Upper lobe of right lung (tissue), 1 donor: ENCODE results near the gene PKD1L1. TPM values are rescaled to one million over a fixed set of nuclear protein-coding genes. Genes with fewer than 3 reads are reported as not detected.

Source experiments
- ATAC-seq: fragments of 200-7000 bp; cut with Tn5 transposase; one replicate; pipeline ENCODE4 v1.9.1; 2020; ENCODE audit warnings: mild to moderate bottlenecking, moderate library complexity
- DNase-seq: peaks from one replicate; pipeline ENCODE4 v3.0.0-alpha.2; 2020
- H3K27ac ChIP-seq: fragments of 200-600 bp; one replicate; pipeline ENCODE4 v1.8.0; 2022
- H3K27me3 ChIP-seq: fragments of 200-600 bp; one replicate; pipeline ENCODE4 v1.8.0; 2022; ENCODE audit warnings: mild to moderate bottlenecking
- H3K36me3 ChIP-seq: fragments of 200-600 bp; one replicate; pipeline ENCODE4 v1.8.0; 2022
- H3K4me1 ChIP-seq: fragments of 200-600 bp; one replicate; pipeline ENCODE4 v1.8.0; 2022
- H3K4me3 ChIP-seq: fragments of 200-600 bp; one replicate; pipeline ENCODE4 v1.8.0; 2022; ENCODE audit warnings: mild to moderate bottlenecking
- H3K9me3 ChIP-seq: fragments of 200-600 bp; one replicate; pipeline ENCODE4 v1.8.0; 2022
- CTCF ChIP-seq: fragments of 200-600 bp; IDR thresholded peaks from one replicate; pipeline ENCODE4 v1.8.0; 2022; ENCODE audit warnings: antibody characterized with exemption
- intact Hi-C: fragments of 100-400 bp; cut with DNase I; formaldehyde crosslinking; loops from one replicate; pipeline ENCODE4 v1.11.0; 2022
- total RNA-seq: library from RNA; stranded (reverse); fragmentation: NEBNext Ultra II Directional; extraction: Animal tissue kit (Norgen Biotek cat#: 25700); gene quantifications from one replicate; pipeline ENCODE4 v1.2.1, GENCODE V29; 2021
- donor health status: DM: no; HTN: yes; CAD: no; lungs with severe emphysema.

PKD1L1 gene
- total RNA-seq, 1 donor from 2014 or later = 1.0 TPM

- H3K27ac ChIP-seq = peak within 1 kb of the TSS; percentile 82
- no peaks in the 10 kb centered on the region for H3K9me3 ChIP-seq
- H3K36me3 ChIP-seq = peaks cover 41% of the 10 kb centered on the region
- peak within 1 kb of the TSS; percentile 80 for H3K4me3 ChIP-seq
- H3K27me3 ChIP-seq = no peaks in the 10 kb centered on the region
- TF ChIP-seq CTCF = no peak
- ATAC-seq (peak; percentile 100), DNase-seq (peak; percentile 97)
- intact Hi-C loops = no loop called here
- peaks cover 11% of the 10 kb centered on the region for H3K4me1 ChIP-seq
These were observed 31.0 kb upstream of the PKD1L1 start, which contains the start of gene HUS1 for GRCh38 chr7:47979145-47979831. Gene HUS1, minus strand, starts transcription at chr7:47979615. Its CDS starts 96 bp downstream, at chr7:47979519.

GRCh38 chr7:47978790-47979144, 30.5 kb upstream of the PKD1L1 start:
- TF ChIP-seq CTCF = no peak
- no peak for ATAC-seq
- Histone ChIP-seq H3K36me3 (peaks cover 46% of the 10 kb centered on the region), H3K9me3 (no peaks in the 10 kb centered on the region), H3K27ac (peak overlapping the region; percentile 82), H3K4me3 (peak overlapping the region; percentile 80), H3K27me3 (no peaks in the 10 kb centered on the region), H3K4me1 (peaks cover 11% of the 10 kb centered on the region)
- DNase-seq = no peak
- intact Hi-C loops = no loop called here

GRCh38 chr7:47973739-47974138, 25.5 kb upstream of the PKD1L1 start:
- no peak for TF ChIP-seq CTCF
- intact Hi-C loops = no loop called here
- peaks cover 17% of the 10 kb centered on the region for H3K4me1 ChIP-seq
- DNase-seq (no peak), ATAC-seq (no peak)
- H3K27ac ChIP-seq = no peak overlapping the region
- H3K27me3 ChIP-seq = no peaks in the 10 kb centered on the region
- no peak overlapping the region for H3K4me3 ChIP-seq
- H3K36me3 ChIP-seq = peaks cover 75% of the 10 kb centered on the region
- H3K9me3 ChIP-seq = no peaks in the 10 kb centered on the region

- peaks cover 7% of the 10 kb centered on the region for H3K4me1 ChIP-seq
- H3K9me3 ChIP-seq = no peaks in the 10 kb centered on the region
- H3K4me3 ChIP-seq = no peak overlapping the region
- H3K27ac ChIP-seq = peak overlapping the region; percentile 71
- DNase-seq = no peak
- no peak for TF ChIP-seq CTCF
- intact Hi-C loops = no loop called here
- no peaks in the 10 kb centered on the region for H3K27me3 ChIP-seq
- no peak for ATAC-seq
- peaks cover 79% of the 10 kb centered on the region for H3K36me3 ChIP-seq
These were observed 22.5 kb upstream of the PKD1L1 start for GRCh38 chr7:47970761-47971160.

- no peak for DNase-seq
- intact Hi-C loops = no loop called here
- peak overlapping the region; percentile 38 for H3K27ac ChIP-seq
- no peak overlapping the region for H3K4me3 ChIP-seq
- H3K4me1 ChIP-seq = peaks cover 7% of the 10 kb centered on the region
- peak; percentile 81 for ATAC-seq
- no peaks in the 10 kb centered on the region for H3K9me3 ChIP-seq
- H3K27me3 ChIP-seq = no peaks in the 10 kb centered on the region
- peak; percentile 85 for TF ChIP-seq CTCF
- peaks cover 79% of the 10 kb centered on the region for H3K36me3 ChIP-seq
These were observed 20.8 kb upstream of the PKD1L1 start for GRCh38 chr7:47968847-47969774.
